Effector memory CD8-positive, alpha-beta T cell (primary cell): Measurements from ENCODE around the gene POLR2H.

Experiments used
- ATAC-seq: fragments of 150-1000 bp; cut with Tn5 transposase; replicated peaks from 2 replicates; pipeline ENCODE4 v1.10.0; 2021; ENCODE audit warnings: mild to moderate bottlenecking, moderate library complexity
- DNase-seq, 3 experiments: peaks; one replicate each; pipeline ENCODE4 v3.0.0; 2021
- H3K27ac Mint-ChIP-seq, 2 donors: one replicate each; pipeline ENCODE4 v1.8.0; 2022; ENCODE audit warnings: mild to moderate bottlenecking in 2 of 2, mixed read lengths in 2 of 2, moderate library complexity in 2 of 2
- H3K27me3 Mint-ChIP-seq, 2 donors: one replicate each; pipeline ENCODE4 v1.8.0; 2022; ENCODE audit warnings: mixed read lengths in 2 of 2
- H3K36me3 Mint-ChIP-seq: one replicate; pipeline ENCODE4 v1.8.0; 2022; ENCODE audit warnings: mild to moderate bottlenecking, moderate library complexity, mixed read lengths; ENCODE audit not compliant: insufficient read depth
- H3K4me1 Mint-ChIP-seq, 2 donors: one replicate each; pipeline ENCODE4 v1.8.0; 2022; ENCODE audit warnings: low read depth in 2 of 2, mixed read lengths in 2 of 2
- H3K4me3 Mint-ChIP-seq, 2 donors: one replicate each; pipeline ENCODE4 v1.8.0; 2022; ENCODE audit warnings: mild to moderate bottlenecking in 2 of 2, mixed read lengths in 2 of 2, moderate library complexity in 2 of 2
- H3K9me3 Mint-ChIP-seq, 2 donors: one replicate each; pipeline ENCODE4 v1.8.0; 2022; ENCODE audit warnings: mixed read lengths in 2 of 2

Gene POLR2H

DNA sequence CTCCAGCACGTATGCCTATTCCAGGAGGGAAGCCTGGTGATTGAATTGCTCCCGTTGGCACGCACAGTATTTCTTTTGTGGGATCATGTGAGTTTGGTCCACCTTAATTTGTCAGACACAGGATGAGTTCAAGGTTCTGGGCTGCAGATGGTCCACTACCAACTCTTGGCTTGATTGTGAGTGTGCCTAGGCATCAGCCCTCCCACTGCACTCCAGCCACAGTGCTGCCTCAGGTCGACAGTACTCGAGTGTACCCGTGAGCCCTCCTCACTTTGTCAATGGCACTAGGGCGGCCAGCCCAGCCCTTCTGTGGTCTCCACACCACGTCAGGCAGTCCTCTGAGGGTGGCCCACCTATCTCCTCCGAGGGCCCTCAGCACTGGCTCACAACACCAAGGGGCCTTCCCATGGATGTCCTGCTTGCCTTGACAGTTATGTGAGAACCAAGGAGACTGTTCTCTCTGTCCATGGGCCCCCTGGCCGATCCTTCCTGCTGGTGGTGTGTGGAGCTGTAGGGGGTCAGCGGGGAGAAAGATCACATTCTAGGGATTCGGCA, 48.5 kb downstream of the POLR2H start:
- no peak for ATAC-seq
- H3K27ac Mint-ChIP-seq: no peak overlapping the region

DNA sequence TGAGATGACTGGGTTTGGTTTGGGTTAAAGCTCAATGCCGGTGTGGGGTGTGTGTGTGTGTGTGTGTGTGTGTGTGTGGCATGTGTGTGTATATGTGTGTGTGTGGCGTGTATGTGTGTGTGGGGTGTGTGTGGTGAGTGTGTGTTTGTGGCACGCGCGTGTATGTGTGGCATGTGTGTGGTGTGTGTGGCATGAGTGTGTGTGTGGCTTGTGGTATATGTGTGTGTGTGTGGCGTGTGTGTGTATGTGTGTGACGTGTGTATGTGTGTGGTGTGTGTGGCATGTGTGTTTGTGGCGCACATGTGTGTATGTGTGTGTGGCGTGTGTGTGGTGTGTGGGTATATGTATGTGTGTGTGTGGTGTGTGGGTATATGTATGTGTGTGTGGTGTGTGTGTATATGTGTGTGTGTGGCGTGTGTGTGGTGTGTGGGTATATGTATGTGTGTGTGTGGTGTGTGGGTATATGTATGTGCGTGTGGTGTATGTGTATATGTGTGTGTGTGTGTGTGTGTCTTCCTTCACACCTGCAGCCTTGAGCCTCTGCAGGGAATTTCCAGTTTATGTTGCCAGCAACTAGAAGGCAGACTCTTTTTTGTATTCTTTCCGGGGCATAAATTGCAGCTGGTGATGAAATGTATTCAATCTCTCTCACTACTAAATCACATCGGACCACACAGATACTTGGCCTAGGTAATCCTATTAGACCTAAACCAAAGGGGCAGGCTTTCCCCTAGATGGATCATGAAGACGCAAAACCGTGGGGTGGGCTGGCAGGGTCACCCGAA, 53.1 kb downstream of the POLR2H start:
- Mint-ChIP-seq H3K27ac (no peak overlapping the region), H3K4me1 (no peaks in the 10 kb centered on the region)
- no peak for ATAC-seq

More for the DNA sequence above, 48.5 kb downstream of the POLR2H start:
- H3K9me3 Mint-ChIP-seq: no peaks in the 10 kb centered on the region
- no peaks in the 10 kb centered on the region for H3K36me3 Mint-ChIP-seq
- DNase-seq: no peak
- H3K27me3 Mint-ChIP-seq: peaks cover 25 to 52% of the 10 kb centered on the region in 2 donors
- no peaks in the 10 kb centered on the region for H3K4me1 Mint-ChIP-seq
- H3K4me3 Mint-ChIP-seq: no peak overlapping the region

DNA sequence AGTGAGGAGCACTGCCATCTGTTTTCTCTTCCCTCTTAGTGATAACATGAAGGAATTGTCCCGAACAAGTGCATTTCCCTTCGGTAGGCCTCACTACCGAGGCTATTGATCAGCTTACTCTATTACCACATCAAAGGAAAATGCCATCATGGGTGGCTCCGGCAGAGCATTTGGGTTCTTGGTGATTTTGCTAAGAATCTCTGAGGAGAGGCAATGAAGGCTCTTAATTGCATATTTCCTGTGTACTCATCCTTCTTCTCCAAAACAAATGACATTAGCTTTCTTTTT, 53.6 kb downstream of the POLR2H start:
- no peaks in the 10 kb centered on the region for H3K4me1 Mint-ChIP-seq

More for the DNA sequence above, 53.1 kb downstream of the POLR2H start:
- H3K27me3 Mint-ChIP-seq: peaks cover 25 to 34% of the 10 kb centered on the region in 2 donors
- peaks cover 4% of the 10 kb centered on the region for H3K36me3 Mint-ChIP-seq
- no peaks in the 10 kb centered on the region for H3K9me3 Mint-ChIP-seq
- DNase-seq: no peak
- H3K4me3 Mint-ChIP-seq: no peak overlapping the region

DNA sequence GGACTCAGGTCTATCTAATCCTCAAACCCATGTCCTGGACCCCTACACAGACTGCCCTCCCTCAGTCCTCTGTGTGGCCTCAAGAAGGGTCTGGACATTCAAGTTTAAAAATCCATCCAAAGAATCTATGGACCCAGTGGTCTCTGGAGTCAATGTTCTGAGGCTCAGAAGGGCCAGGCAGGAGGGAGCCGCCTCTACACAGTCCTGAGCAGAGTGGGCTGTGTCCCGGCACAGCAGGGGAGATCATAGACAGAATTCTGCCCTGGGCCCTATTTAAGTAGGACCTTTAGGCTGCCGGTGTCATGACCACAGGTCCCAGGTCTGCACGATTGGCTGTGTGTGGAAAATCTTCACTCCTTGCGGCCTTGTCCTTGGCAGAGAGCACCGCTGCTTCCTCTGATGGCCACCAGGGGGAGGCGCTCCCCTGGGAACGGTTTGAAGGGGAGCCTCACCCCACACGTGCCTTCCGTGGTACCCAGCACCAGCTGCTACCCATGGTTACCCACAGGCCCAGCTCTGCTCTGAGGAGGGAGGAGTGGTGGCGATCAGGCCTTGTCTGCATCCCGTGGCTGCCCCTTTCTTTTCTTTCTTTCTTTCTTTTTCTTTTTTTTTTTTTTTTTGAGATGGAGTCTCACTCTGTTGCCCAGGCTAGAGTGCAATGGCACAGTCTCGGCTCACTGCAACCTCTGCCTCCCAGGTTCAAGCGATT, 56.3 kb downstream of the POLR2H start:
- H3K36me3 Mint-ChIP-seq: peaks cover 4% of the 10 kb centered on the region
- no peak overlapping the region for H3K4me3 Mint-ChIP-seq
- H3K27ac Mint-ChIP-seq: no peak overlapping the region
- no peaks in the 10 kb centered on the region for H3K4me1 Mint-ChIP-seq
- H3K27me3 Mint-ChIP-seq: peaks cover 10 to 11% of the 10 kb centered on the region in 2 donors
- ATAC-seq: peak; percentile 89
- DNase-seq: peak; percentile 43 to 58 (median 46)
- H3K9me3 Mint-ChIP-seq: no peaks in the 10 kb centered on the region

More for the DNA sequence above, 53.6 kb downstream of the POLR2H start:
- no peak overlapping the region for H3K27ac Mint-ChIP-seq
- H3K36me3 Mint-ChIP-seq: peaks cover 4% of the 10 kb centered on the region
- H3K27me3 Mint-ChIP-seq: peaks cover 25 to 28% of the 10 kb centered on the region in 2 donors
- DNase-seq (no peak), ATAC-seq (no peak)
- H3K9me3 Mint-ChIP-seq: no peaks in the 10 kb centered on the region
- H3K4me3 Mint-ChIP-seq: no peak overlapping the region
